GM18498 (cell line): ENCODE measurements around the gene SHF.
"Not testable (repeated sequence)": the region's sequence is repeated elsewhere in the genome, so short reads cannot be mapped to it uniquely, and the experiment has no call there.

Experiments used
- ATAC-seq: cut with Tn5 transposase; IDR thresholded peaks from one replicate; pipeline ENCODE4 v1.9.1; 2021; ENCODE audit warnings: mild to moderate bottlenecking, moderate library complexity; ENCODE audit not compliant: unreplicated experiment

SHF gene

DNA sequence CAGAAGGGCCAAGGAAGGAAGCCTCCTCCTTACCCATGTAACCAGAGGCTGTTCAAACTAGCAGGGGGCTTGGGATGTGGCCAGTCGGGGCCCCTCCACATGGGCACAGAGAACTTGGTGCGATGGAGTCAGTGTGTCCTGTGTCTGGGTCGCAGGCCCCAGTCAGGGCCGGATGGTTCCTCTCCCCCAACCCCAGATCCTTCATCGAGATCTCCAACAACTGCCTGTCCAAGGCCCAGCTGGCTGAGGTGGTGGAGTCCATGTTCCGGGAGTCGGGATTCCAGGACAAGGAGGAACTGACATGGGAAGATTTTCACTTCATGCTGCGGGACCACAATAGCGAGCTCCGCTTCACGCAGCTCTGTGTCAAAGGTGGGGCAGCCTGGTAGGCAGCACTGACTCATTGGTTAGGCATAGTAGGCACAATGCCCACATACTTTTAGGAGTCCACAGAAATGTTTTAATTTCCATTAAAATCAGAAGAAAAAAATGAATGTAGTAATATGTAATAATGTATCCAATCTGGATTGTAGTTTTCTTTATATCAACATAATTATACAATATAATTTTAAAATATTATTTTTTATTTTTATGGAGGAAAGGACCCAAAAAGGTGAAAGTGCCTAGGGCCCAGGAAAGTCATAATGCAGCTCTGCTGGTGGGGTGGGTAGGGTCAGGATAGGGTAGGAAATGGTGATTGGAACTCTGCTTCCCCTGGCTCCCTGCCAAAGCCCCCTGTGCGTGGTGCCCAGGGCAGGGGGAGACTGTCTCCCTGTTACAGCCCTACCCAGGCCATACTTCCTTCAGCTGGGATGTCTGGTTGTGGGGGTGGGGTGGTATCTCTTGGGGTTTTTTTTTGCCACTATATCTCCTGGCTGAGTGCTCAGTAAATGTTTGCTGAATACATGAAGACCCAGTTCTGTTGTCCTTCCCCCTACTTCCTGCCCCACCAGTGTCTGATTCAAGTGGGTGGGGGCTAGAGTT, 39.4 kb downstream of the SHF start:
- no peak for ATAC-seq

DNA sequence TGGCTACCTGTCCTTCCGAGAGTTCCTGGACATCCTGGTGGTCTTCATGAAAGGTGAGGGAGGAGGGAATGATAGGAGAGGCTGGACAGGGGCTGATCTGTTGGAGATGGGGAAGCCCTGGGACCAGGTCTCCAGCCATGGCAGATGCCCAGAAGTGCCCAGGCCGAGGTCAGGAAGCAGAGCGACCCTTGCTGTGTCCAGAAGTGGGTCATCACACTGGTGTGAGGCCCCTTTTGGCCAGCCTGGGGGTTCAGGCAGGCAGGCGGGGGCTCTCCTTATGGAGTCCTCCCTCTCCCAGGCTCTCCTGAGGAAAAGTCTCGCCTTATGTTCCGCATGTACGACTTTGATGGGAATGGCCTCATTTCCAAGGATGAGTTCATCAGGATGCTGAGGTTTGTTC, 40.2 kb downstream of the SHF start:
- ATAC-seq: no peak

DNA sequence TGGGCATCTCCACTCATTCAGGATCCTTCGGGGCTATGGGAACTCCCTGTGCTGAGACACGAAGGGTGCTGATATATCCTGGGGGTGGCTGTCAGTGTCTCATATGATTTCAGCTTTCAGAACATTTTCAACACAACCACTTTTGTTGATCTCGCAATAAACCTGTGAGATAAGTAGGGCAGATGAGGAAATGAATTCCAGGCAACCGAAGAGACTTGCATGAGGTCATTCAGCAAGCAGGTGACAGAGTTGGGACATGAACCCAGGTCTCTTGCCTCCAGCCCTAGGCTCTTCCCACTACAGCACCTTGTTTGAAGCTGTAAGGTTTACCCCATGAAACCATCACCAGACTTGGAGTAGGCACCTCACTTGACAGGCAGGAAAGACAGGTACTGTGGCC, 41.4 kb downstream of the SHF start:
- no peak for ATAC-seq

DNA sequence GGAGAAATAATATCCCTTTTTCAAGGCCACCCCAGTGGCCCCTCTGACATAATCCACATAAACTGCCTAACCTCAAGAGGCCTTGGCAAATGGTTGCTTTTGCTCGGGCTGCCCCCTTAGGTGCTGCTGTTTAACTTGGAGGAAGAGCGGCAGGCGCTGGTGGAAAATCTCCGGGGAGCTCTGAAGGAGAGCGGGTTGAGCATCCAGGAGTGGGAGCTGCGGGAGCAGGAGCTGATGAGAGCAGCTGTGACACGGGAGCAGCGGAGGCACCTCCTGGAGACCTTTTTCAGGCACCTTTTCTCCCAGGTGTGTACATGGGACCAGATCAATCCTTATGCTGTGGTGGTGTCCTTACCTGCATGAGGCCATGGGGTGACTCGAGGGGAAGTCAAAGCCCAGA, 43.0 kb downstream of the SHF start:
- no peak for ATAC-seq

DNA sequence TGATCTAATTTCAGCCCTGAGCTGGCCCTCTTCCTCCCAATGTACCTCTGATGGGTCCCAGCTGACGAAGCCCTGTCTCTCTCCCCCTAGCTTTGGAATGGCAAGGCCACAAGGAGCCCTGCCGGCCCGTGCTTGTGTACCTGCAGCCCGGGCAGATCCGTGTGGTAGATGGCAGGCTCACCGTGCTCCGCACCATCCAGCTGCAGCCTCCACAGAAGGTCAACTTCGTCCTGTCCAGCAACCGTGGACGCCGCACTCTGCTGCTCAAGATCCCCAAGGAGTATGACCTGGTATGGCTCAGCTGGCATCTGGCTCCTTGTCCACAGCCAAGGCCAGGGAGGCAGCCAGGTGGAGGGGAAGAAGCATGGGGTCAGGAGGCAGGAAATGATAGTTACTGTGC, 43.8 kb downstream of the SHF start:
- no peak for ATAC-seq

DNA sequence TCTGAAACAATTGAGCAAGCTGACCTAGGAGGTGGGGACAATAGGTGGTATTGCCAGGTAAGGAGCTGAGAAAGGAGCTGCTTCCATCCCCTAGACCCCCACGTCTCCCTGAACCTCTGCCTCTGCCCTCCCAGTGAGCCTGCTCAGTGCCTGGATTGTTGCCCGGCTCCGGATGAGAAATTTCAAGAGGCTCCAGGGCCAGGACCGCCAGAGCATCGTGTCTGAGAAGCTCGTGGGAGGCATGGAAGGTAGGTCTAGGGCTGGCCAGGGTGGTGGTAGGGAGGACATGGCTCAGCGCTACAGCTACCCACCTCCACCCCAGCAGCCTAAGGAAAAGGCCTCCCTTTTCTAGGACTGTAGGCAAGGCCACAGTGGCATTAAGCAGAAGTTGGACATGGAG, 44.7 kb downstream of the SHF start:
- ATAC-seq: no peak

DNA sequence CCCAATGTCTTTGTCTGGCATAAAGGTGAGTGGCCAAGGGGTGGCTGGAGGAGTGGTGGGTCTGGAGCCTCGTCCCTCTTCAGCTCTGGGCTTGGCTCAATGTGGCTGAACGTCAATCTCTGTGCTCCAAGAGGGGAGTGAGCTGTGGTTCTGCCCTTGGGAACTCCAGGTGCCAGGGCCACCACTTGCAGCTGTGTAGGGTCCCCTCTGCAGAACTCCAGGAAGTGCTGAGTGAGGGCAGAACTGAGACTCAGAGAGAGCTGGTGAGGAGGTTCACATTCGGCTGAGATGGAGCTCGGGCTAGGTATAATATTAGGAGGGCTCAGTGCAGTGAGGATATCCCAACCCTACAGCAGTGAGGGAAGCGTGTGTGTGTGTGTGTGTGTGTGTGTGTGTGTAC, 46.4 kb downstream of the SHF start:
- ATAC-seq: no peak

DNA sequence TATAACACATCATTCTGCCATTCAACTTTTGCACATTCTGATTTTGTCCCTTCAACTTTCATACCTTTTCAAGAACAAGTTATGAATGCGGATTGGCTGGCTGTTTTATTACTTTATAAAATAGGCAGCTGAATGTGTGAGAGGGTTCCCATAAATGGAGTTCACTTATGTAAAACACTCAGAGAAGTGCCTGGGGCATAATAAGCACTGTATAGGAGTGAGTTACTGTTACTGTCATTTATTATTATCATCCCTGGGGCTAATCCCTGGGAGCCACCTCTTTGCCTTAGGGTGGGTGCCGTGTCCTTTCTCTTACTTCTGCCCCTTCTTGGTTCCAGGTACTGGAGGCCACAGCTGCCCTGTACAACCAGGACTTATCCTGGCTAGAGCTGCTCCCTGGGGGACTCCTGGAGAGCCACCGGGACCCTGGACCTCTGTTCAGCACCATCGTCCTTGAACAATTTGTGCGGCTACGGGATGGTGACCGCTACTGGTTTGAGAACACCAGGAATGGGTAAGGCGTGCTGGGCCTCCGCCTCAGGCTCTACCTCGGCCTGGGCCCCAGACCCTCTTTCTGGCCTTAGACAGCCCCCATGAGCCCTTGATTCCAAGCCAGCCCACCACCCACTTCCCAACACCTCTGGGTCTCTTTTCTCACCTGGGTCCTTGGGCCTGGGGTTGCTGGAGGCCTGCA, 47.1 kb downstream of the SHF start:
- ATAC-seq: no peak

DNA sequence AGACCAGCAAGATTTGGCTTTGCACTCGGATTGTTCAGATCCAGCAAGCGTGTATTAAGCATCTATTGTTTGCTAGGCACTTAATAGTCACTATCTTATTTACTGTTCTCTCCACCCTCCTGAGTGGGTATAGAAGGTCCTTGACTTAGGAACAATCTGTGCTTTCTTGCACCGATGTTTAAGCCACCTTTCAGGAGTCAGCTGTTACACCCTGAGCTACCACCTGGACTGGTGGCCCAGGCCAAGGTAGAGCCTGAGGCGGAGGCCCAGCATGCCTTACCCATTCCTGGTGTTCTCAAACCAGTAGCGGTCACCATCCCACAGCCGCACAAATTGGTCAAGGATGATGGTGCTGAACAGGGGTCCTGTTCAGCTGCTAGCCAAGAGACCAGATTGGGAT, 48.0 kb downstream of the SHF start:
- no peak for ATAC-seq

DNA sequence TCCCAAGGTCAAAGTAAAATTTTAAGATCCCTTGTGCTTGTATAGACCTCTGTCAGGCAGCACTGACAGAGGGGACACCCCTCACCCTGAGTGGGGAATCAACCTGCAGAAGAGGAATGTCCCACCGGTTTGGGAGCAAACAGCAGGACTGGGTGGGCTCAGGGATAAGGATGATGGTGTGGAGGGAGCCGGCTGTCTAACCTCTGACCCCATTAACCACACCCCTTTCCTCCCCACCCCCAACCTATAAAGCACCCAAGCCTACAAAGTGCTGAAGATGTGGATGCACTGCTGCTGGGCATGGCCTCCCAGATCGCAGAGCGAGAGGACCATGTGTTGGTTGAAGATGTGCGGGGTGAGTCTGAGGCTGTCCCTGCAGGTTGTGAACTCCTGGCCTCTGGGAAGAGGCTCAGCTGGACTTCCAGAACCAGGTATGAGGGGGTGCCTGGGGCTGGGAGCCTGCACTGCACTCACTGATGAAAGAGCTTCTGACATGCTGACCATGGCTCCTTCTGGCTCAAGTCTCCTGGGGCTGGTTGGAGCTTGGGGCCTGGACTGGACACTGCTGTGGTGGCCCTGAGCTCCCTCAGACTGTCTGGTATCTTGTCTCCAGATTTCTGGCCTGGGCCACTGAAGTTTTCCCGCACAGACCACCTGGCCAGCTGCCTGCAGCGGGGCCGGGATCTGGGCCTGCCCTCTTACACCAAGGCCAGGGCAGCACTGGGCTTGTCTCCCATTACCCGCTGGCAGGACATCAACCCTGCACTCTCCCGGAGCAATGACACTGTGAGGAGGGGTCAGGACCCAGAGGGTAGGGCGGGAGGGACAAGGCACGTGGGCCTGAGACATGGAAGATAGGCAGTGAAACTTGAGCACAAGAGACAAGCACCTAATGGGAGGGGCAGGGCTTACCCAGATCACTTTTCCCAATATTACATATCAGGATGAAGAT, 48.7 kb downstream of the SHF start:
- ATAC-seq: no peak

DNA sequence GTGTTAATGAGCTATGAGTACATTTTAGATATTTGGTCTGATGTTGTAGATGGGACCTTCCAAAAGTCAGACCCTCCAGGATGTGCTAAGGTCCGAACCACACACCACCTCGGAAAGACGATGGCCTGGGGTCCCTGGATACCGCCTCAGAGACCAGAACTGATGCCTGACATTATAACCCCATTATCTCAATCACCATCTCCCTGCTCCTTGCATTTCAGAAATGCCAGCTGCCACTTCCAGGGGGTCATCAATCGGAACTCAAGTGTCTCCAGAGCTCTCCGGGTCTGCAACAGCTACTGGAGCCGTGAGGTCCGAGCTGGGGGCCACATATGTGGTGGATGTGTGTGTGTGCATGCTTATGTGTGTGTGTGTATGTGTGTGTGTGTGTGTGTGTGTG, 50.1 kb downstream of the SHF start:
- no peak for ATAC-seq

DNA sequence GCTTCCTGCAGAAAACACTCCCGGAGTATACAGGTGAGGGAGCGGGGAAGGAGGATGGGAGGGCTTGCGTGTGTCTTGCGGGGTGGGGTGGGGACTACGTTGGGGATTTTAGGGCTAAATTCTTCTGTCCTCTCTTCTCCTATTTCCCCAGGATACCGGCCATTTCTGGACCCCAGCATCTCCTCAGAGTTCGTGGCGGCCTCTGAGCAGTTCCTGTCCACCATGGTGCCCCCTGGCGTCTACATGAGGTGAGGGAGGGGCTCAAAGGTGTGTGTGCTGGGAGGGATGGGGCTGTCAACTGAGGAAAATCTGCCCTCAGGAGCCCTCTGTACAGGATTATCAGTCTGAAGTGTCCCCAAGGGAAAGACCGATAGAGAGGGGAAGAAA, 51.4 kb downstream of the SHF start:
- no peak for ATAC-seq

DNA sequence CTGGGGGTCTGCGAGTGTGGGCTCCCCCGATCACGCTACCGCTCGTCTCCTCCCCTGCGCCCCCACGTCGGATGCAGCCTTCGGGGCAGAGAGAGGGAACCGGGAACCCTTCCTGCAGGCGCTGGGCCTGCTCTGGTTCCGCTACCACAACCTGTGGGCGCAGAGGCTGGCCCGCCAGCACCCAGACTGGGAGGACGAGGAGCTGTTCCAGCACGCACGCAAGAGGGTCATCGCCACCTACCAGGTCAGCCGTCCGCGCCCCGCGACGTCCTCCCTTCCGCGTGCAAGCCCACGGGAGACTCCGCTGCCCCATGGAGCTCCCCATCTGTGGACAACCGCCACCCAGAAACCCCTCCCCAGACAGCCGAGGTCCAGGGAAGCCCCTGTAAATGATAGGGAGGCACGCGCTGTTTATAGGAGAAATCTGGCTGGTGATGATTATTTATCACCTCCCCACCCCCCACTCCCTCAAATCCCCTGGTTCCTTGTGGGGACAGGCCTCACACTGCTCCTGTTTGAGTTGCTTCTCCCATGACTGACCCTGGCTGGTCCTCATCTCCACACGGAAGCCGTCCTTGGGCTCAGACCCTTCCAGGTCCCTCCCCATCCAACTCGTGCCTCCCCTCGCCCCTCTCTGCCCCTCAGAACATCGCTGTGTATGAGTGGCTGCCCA, 51.9 kb downstream of the SHF start:
- ATAC-seq: not testable (repeated sequence)

DNA sequence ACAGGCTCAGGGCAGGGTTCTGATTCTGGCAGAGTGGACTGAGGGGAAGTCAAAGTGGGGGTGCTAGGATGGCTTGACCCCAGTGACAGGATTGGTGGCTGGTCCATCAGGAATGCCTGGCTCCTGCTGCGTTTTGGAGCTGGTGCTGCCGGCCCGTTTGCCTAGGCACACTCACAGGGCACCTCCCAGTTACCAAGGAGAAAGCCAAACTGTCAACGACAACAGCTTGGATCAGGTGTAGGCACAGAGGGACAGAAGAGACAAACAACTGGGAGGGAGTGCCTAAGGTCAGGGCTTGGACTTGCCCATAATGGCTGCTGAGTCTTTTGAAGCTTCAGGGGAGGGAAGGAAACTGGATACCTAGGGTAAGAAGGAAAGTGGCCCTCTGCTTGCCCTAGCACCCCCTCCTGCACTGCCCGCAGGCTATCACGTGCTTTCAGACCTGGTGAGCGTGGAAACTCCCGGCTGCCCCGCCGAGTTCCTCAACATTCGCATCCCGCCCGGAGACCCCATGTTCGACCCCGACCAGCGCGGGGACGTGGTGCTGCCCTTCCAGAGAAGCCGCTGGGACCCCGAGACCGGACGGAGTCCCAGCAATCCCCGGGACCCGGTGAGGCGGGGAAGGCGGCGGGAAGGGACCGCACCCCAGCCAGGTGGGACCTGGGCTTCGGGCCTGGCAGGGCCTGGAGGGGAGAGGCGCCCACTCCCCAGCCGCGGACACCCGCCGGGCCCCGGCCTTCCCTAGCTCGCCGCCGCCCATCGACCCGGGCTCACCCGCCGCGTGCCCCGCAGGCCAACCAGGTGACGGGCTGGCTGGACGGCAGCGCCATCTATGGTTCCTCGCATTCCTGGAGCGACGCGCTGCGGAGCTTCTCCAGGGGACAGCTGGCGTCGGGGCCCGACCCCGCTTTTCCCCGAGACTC, 52.8 kb downstream of the SHF start:
- no peak for ATAC-seq

DNA sequence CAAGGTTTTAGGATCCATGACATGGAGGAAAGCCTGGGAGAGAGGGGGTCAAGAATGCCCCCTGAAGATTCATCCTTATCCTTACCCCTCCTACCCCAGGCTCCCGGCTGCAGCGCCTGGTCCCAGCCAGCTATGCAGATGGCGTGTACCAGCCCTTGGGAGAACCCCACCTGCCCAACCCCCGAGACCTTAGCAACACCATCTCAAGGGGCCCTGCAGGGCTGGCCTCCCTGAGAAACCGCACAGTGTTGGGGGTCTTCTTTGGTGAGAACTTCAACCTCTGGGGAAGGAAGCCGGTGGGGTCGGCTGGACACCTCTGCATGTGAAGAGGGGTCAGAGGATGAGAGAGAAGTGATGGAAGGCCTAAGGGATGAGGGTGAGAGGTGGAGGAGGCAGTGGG, 53.7 kb downstream of the SHF start:
- ATAC-seq: no peak

DNA sequence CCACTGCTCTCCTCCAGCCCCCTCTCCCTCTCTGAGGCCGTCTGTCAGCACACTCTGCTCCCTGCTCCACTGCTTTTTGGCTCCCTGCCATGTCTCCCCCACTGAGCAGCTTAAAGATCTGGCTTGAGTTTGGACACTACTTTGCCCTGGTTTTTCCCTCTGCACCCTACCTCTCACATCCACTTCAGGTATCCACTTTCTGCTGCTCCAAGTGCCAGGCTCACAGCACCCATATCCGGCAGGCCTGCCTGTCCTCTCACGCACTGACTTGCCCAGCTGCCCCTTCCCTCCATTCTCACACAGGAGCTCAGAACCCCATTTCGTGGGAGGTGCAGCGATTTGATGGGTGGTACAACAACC, 54.2 kb downstream of the SHF start:
- no peak for ATAC-seq

DNA sequence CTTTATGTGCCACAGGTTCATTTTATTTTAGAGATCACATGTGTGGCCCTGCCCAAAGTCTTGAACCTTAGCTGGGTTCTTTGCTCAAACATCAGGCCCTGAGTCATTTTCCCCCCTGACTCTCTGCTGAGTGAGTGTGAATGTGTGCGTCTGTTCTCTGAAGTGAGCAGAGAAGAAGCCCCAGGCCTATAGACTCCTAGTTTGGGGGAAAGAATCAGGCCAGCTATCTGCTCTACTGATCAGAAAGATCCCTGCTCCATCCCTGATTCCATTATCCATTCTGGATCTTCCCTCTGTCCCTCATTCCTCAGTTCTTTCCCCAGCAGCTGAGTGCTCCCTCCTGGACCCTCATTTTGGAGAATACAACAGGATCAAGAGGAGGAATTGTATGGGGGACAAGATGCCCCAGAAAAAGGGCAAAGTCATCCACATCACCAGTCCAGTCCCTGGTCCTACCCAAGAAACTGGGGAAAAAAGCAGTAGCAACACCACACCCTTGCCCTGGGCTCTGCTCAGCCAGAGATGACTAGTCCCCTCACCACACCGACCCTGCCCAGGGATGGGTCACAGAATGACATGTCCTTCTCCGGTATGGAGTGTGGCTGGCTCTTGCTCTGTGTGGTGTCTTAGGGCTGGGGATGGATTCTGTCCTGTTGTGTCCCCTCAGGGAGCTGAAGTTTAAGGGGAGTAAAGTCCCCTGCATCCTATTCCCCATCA, 54.8 kb downstream of the SHF start:
- no peak for ATAC-seq

DNA sequence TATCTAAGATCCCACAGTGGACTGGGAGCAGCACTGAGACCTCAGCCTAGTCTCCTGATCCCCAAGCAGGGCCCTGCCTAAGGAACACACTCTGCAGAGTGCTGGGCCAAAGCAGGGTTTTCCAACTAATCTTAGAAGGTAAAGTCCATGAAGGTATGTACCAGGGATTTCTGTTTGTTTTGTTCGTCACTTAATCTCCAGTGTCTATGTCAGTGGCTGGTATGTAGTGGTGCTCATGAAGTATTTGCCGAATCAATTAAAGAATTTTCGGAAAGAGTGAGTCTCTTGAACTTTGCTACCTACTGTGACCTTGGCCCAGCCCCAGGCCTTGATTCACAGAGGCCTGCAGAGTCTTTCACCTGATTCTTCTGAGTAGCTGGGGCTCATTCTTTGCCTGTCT, 56.3 kb downstream of the SHF start:
- ATAC-seq: no peak
